ENCODE results near the gene ARVCF.
A peak's percentile ranks its signal among the peaks of the same experiment; 100 is the strongest.

Gene ARVCF

DNA sequence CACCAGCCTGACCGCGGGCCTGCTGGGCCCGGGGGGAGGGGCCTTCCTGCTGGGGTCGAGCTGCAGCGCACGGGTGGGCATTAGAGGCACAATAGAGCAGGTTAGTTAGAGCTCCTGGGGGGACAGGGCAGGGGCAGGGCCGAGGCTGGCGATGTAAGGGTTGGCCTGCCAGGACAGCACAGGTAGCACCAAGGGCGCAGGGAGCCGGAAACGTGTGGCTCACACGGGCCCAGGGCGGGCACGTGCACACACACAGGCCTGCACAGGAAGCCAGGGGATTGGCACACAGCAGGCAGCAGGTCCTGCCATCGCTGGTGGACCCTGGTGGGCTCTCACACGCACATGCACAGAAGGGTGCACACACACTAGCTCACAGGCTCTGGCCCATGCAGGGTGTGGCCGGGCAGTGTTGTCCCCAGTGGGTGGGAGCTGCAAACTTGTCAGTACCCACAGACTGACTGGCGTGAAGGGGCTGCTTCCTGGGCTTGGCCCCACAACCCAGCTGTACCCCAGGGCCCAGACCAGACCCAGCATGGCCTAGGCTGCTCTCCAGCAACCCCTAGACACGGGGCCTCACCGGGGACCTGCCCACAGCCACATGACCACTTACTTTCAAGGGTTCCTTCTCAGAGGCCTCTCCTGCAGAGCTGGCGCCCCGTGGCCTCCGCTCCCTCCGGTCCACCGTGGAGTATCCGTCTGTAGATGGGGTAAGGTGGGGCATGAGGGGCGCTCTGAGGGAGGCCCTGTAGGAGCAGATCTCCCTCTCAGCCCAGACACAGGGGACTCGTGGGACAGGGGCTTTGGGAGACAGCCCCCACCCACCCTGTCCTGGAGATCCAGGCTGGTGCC lies 45.1 kb downstream of the ARVCF start:
- DNase-seq = no peak

DNA sequence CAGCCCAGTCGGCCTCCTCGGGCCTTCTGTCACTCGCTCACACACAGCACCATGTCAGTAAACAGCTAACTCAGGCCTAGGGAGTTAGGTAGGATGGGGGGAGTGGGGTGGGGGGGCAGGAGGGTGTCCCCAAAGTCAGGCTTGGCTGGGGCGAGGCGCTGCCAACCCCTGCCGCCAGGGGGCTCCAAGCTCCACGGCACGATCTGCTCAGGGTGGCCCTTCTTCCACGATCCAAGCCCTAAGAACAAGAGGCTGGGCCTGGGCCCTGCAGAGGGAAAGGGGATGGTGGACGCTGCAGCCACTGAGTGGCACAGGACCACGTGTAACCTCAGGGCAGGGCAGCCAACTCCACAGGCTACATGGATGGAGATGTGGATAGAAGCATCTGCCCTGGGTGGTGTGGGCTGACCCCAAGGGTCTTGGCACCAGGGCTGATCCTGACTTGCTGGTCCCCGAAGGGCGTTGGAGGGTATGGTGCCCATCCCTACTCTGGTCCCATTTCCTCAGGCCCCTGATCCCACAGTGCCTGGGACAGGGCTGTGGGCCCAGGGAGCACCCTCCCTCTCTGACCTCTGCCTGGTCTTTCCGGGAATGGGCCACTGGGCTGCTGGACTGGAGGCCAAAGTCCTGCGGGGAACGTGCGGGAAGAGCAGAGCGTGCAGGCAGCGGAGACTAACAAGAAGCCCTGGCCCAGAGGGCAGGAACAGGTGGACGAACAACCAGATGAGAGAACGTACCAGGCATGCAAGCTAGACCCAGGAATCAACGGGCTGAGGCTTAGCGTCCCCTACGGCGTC lies 45.9 kb downstream of the ARVCF start:
- peak; percentile 74 for DNase-seq

DNA sequence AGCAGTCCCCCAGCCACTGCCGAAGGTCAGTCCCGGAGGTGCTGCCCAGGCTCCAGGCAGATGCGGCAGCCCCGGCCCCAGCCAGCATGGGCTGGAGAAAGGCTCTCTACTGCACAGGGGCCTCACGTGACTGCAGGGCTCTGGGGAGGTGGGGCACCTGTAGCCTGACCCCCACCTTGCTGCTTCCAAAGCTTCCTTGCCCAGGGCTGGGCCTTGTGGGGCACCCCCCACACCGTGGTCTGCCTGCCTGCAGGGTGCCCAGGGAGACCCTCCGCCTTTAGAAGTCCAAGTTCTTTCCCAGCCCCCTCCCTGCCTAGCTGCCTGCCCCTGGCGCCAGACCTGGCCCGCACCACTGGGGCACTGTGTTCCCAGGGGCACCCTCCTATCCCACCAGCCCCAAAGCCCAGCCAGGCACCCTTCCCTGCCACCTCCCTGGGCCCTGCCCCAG lies 46.6 kb downstream of the ARVCF start:
- DNase-seq = no peak

DNA sequence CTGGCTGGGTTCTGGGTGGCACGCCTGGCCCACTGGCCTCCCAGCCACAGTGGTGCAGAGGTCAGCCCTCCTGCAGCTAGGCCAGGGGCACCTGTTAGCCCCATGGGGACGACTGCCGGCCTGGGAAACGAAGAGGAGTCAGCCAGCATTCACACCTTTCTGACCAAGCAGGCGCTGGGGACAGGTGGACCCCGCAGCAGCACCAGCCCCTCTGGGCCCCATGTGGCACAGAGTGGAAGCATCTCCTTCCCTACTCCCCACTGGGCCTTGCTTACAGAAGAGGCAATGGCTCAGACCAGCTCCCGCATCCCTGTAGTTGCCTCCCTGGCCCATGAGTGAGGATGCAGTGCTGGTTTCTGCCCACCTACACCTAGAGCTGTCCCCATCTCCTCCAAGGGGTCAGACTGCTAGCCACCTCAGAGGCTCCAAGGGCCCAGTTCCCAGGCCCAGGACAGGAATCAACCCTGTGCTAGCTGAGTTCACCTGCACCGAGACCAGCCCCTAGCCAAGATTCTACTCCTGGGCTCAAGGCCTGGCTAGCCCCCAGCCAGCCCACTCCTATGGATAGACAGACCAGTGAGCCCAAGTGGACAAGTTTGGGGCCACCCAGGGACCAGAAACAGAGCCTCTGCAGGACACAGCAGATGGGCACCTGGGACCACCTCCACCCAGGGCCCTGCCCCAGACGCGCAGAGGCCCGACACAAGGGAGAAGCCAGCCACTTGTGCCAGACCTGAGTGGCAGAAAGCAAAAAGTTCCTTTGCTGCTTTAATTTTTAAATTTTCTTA lies 47.3 kb downstream of the ARVCF start:
- no peak for DNase-seq

DNA sequence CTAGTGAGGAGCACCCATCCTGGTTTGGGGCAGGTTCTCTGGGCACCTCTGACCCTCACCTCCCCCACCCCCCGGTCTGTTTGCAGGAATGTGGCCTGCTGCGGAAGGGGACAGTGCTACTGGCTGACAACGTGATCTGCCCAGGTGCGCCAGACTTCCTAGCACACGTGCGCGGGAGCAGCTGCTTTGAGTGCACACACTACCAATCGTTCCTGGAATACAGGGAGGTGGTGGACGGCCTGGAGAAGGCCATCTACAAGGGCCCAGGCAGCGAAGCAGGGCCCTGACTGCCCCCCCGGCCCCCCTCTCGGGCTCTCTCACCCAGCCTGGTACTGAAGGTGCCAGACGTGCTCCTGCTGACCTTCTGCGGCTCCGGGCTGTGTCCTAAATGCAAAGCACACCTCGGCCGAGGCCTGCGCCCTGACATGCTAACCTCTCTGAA lies 48.2 kb downstream of the ARVCF start:
- no peak for DNase-seq

DNA sequence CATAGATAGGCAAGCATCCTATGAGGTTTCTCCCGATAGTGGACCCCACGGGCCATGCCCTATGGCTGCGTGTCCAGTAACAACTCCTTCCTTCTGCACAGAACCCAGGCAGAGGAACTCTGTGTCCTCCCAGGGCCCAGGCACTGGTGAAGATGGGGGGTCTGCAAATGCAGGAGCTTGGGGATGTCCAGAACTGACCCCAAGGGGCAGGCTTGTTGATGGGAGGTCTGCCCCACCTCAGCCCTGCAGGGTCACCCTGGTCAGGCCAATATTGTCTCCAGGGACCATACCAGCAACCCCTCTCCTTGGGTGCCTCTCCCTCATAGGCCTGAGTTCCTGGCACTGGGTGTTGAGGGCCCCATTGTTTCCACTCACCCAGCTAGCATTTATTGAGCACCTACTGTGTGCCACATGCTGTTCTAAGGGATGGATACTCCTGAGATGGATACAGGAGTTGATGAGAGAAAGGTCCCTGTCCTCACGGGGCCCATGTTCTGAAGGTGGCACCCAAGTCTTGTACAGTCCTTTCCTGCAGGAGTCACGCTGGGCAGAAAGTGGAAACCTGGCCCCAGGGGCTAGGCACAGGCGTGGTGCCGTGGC lies 48.7 kb downstream of the ARVCF start:
- no peak for DNase-seq

DNA sequence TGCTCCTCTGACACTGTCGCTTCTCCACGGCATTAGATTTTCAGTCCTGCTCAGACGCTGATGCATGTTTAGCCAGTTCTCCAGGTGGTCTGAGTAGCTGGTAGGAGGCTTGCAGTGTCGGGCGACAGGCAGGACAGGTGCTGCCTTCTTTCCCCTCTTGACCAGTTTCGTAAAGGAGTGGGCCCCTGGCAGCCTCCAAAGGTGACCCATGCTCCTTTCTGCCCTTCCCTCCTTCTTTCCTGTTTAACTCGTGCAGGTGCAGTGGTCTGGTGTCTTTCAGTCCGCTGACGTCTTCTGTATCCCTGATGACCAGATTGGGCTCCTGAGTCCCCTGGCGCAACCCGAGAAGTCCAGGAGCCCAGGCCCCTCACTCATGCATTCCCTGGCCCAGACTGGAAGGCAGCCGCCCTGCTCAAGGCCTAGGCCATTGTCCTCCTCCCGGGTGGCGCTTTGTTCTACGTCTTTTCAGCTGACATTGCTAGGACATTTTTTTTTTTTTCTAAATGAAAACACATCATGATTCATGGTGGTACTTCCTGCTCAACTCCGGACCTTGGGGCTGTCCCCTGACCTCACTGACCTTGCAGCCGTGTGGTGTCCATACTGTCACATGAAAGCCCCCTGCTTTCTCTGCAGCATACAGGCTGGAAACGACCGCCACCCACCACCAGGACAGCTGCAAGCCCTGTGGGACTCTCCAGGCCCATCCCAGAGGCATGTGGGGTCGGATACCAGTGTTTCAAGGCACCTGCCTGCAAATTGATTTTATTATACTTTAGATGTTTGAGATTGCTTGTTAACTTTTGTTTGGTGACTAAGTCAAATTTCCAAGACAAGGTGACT lies 49.5 kb downstream of the ARVCF start:
- no peak for DNase-seq

DNA sequence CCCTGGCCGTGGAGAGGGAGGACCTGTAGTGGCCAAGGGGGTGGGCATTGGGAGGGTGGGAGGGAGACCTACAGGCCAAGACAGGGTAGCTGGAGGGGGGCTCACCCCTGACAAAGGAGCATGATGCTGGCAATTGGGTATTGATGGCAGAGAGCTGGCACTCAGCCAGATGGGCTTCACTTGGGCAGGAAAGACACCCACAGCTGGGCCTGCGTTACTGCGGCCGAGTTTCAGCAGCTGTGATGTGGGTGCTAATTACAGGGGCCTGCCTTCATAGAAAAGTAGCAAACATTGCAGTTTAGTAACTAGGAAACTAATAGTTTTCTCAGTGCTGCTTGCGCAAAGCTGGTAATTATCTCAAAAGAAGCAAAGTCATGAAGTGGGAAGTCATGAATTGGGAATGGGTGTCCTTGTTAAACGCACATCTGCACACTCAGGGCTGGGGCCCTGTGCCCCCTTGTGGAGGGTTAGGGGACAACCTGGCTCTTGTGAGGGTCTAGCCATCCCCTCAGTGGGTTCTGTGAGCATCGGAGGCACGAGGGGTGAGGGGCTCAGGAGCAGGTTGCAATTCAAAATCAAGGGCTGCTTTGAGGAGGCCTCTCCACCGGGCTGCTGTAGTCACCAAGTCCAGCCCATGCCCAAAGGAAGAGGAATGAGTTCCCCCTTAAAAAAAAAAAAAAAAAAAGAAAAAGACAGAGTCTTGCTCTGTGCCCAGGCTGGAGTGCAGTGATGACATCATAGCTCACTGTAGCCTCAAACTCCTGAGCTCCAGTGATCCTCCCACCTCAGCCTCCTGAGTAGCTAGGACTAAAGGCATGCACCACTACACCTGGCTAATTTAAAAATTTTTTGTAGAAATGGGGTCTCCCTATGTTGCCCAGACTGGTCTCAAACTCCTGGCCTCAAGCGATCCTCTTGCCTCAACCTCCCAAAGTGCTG lies 50.6 kb downstream of the ARVCF start:
- no peak for DNase-seq

DNA sequence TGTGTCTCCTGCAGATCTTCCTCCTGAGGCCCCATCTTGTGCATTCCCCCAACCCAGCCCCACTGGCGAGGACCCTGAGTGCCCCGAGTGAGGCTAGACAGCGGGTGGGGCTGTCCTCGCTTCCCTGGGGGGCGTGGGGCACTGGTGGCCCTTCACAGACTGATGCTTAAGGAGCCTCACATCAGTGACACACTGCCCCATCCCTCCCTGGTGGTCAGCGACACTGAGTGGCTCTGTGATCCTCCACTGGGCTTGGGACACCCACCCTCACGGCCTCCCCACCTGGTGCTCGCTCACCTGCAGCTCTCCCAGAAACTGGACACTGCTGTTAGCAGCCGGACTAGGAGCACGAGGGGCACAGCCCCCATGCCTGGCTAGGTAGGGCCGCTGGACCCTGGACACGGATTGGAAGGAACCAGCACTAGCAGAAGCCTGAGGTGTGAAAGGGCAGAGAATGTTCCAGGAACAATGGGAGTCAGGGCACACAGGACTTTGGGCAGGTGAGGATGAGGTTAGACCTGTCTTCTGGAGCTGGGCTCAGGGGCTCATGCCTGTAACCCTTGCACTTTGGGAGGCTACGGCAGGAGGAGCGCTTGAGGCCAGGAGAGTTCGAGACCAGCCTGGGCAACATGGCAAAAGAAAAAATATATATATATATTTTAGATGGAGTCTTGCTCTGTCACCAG lies 51.8 kb downstream of the ARVCF start:
- DNase-seq = no peak

DNA sequence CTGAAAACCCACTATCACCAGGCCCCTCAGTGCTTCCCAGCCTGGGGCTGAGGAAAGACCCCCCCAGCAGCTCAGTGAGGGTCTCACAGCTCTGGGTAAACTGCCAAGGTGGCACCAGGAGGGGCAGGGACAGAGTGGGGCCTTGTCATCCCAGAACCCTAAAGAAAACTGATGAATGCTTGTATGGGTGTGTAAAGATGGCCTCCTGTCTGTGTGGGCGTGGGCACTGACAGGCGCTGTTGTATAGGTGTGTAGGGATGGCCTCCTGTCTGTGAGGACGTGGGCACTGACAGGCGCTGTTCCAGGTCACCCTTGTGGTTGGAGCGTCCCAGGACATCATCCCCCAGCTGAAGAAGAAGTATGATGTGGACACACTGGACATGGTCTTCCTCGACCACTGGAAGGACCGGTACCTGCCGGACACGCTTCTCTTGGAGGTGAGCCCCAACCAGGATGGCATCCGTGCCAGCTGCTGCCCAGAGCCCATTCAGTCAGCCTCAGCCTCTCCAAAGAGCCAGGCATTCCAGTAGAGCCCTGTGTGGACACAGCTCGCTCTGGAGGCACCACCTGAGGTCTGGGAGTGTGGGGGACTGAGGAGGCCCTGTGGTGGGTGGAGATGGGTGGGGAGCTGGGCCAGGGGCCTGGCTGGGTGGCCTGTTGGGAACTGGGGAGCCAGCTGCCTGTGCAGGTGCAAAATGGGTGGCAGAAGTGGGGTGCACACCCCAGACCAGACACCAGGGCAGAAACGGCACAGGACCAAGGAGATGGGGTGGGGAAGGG lies 52.6 kb downstream of the ARVCF start:
- no peak for DNase-seq

DNA sequence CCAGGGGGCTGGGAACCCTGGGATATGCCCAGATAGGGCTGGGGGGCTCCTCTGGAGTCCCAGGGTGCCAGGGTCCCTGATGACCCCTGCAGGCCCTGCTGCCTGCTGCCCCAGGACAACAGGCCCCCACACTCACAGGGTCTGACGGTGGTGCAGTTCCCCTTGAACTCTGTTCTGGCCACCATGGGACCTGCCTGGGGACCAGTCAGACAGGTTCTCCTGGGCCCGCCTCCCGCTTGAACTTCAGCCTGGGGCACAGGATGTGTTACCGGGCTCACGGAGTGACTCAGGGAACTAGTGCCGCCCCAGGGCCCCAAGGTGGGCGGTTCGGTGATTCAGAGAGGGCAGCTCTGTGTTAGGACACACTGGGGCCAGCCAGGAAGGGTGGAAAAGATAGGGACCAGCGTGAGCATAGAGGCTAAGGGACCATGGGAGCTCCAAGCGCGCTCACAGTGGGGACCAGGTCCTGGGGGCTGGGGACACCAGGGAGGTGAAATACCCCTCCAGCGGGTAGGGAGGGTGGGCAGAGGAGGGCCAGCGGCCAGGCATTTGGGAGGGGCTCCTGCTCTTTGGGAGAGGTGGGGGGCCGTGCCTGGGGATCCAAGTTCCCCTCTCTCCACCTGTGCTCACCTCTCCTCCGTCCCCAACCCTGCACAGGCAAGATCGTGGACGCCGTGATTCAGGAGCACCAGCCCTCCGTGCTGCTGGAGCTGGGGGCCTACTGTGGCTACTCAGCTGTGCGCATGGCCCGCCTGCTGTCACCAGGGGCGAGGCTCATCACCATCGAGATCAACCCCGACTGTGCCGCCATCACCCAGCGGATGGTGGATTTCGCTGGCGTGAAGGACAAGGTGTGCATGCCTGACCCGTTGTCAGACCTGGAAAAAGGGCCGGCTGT lies 53.5 kb downstream of the ARVCF start:
- no peak for DNase-seq

DNA sequence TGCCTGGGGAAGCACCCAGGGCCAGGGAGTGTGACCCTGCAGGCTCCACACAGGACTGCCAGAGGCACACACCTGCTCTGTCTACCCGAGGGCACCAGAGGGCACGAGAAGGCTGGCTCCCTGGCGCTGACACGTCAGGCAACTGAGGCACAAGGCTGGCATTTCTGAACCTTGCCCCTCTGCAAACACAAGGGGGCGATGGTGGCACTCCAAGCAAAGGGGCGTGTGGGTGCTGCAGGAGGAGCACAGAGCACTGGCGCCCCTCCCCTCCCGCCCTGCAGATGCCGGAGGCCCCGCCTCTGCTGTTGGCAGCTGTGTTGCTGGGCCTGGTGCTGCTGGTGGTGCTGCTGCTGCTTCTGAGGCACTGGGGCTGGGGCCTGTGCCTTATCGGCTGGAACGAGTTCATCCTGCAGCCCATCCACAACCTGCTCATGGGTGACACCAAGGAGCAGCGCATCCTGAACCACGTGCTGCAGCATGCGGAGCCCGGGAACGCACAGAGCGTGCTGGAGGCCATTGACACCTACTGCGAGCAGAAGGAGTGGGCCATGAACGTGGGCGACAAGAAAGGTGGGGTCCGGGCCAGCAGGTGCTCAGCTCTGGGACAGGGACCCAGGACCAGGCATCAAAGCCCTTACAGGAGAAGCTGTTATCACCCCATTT lies 54.2 kb downstream of the ARVCF start:
- DNase-seq = peak; percentile 37

DNA sequence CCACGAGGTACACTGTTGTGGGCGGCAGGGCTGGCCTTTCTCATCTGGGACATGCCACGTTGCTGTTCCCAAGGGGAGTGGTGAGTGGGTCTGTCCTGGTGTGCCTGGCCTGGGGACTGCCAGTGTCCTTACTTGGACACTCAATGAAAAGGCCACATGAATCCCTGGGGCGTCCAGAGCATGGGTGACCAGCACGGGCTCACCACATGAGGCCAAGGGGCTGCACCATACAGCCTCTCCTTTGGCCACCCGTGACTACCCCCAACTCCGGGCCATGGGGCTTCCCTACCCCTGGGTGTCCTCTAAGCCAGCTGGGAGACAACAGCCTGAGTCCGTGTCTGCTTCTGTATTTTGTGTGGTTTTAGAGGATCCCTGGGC lies 54.8 kb downstream of the ARVCF start:
- DNase-seq = no peak

DNA sequence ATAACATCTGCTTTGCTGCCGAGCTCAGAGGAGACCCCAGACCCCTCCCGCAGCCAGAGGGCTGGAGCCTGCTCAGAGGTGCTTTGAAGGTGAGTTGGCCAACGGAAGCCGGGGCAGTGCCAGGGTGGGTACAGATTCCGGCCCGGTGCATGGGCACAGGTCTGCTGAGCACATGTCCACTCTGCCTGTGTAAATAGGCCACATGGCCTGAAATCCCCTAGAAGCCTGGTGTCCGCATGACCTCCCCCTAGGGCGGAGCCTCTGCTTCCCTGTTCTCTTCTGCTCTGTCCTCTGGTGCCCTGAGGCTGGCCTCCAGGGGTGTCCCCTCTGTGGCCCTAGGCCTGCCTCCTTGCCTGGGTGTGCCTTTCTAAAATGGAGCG lies 55.4 kb downstream of the ARVCF start:
- DNase-seq = no peak

DNA sequence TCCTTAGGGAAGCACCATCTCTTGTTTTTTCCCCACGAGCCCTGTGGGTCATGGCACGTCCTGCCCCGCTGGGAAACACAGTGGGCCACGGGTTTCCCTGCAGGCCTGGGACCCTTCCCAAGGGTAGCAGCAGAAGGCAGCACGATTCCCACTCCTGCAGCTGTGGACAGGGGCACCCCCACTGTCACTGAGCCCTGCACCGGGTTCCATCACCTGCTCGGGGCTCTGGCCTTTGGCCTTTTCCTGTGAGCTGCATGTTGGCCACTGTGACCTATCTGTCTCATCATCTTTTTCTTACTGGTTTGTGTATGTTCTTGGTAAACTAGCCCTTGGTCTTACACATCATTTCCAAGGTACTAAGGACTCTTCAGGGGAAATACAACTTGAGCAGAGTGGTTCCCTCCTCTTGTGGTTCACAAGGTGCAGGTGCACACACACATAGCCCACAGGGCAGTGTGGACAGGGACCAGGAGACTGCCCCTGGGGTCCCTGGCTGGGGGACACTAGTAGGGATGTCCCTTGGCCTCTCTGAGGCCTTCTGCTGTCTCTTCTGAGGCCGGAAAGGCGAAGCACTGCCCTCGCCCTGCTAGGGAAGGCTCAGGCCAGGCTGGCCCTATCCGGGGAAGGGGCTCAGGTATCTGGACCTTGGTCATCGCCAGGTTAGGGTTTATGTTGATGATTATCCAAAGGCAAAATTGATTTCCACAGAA lies 56.0 kb downstream of the ARVCF start:
- DNase-seq = no peak

DNA sequence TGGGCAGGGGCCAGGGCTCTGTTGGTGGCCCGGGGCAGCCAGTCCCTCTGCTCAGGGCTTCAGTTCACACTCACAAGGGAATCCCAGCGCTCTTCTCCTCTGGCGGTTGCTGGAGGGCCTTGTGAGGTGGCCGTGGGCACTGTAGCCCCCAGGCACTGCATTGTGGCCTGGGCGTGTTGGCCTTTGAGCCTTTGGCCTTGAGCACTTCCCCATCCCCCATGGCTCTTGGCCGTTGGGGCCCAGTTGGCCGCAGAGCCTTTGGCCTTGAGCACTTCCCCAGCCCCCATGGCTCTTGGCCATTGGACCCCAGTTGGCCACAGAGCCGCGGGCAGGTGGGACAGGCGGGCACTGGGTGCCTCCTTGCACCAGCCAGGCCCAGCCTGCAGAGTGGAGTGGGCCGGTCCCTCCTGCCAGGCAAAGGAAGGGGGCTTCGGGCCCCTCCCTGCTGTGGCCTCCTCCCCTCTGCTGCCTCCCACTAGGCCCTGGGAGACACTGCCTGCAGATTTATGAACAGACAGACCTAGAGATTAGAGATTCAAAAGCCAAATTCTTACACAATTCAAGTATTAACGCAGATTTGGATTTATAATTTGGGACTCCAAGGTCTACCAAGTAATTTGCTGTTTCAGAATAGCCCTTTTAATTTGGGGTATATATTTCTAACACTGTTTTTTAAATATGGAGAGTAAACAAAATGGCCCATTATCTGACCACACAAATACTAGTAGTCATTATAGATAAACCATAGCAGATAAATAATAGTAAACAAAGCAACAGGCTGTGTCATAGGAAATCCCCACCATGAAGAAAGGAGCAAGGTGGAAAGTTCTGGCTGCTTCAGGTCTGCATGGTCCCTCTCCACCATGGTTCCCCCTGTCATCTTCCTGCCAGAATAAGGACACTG lies 56.8 kb downstream of the ARVCF start:
- no peak for DNase-seq
